ENCODE results near the gene UXS1. TPM values are rescaled to one million over a fixed set of nuclear protein-coding genes. Genes with fewer than 3 reads are reported as not detected.

UXS1 gene
- total RNA-seq, 1 donor from 2014 or later, result 49.2 TPM

- Histone ChIP-seq H3K27ac (ENCODE audit: low read depth, low read length) (no peak overlapping the region), H3K4me3 (ENCODE audit: insufficient read depth, low read depth, low read length) (no peak overlapping the region), H3K9ac (ENCODE audit: low read length) (no peak overlapping the region), H3K4me2 (ENCODE audit: low read length) (no peak overlapping the region), H3K36me3 (ENCODE audit: insufficient read depth, low read length) (no peaks in the 10 kb centered on the region), H4K20me1 (ENCODE audit: insufficient read depth, low read length) (peaks cover 66% of the 10 kb centered on the region), H3K79me2 (ENCODE audit: insufficient read depth, low read length) (peaks cover 26% of the 10 kb centered on the region), H3K9me3 (ENCODE audit: insufficient read depth, low read depth, low read length) (no peaks in the 10 kb centered on the region), H2AFZ (ENCODE audit: low read depth, low read length) (no peak overlapping the region), H3K27me3 (ENCODE audit: insufficient read depth, low read length) (no peaks in the 10 kb centered on the region), H3K4me1 (ENCODE audit: insufficient read depth, low read length) (no peaks in the 10 kb centered on the region)
- Mint-ChIP-seq H3K36me3 (ENCODE audit: low read depth, unreplicated experiment) (peaks cover 2% of the 10 kb centered on the region), H3K4me3 (ENCODE audit: unreplicated experiment) (no peak overlapping the region), H3K27me3 (ENCODE audit: low read depth, unreplicated experiment) (no peaks in the 10 kb centered on the region), H3K9me3 (ENCODE audit: unreplicated experiment) (no peaks in the 10 kb centered on the region), H3K27ac (ENCODE audit: unreplicated experiment) (no peak overlapping the region), H3K4me1 (ENCODE audit: low read depth, unreplicated experiment) (peaks cover 4% of the 10 kb centered on the region)
- DNase-seq (ENCODE audit: low read depth) (no peak), FAIRE-seq (no peak)
- TF ChIP-seq EZH2 (IDR thresholded peaks at IDR 0.05; ENCODE audit: insufficient read depth, low read length), result no peak
- TF ChIP-seq CTCF (IDR thresholded peaks at IDR 0.05; ENCODE audit: insufficient read depth, low read depth, low read length), result no peak
These were observed 13.5 kb downstream of the UXS1 start for GRCh38 chr2:106180602-106181001.

- Histone ChIP-seq H3K4me3 (ENCODE audit: insufficient read depth, low read depth, low read length) (no peak overlapping the region), H3K79me2 (ENCODE audit: insufficient read depth, low read length) (peaks cover 15% of the 10 kb centered on the region), H3K9ac (ENCODE audit: low read length) (no peak overlapping the region), H3K4me2 (ENCODE audit: low read length) (no peak overlapping the region), H2AFZ (ENCODE audit: low read depth, low read length) (no peak overlapping the region), H3K9me3 (ENCODE audit: insufficient read depth, low read depth, low read length) (no peaks in the 10 kb centered on the region), H3K36me3 (ENCODE audit: insufficient read depth, low read length) (no peaks in the 10 kb centered on the region), H4K20me1 (ENCODE audit: insufficient read depth, low read length) (peaks cover 70% of the 10 kb centered on the region), H3K27ac (ENCODE audit: low read depth, low read length) (no peak overlapping the region), H3K27me3 (ENCODE audit: insufficient read depth, low read length) (no peaks in the 10 kb centered on the region), H3K4me1 (ENCODE audit: insufficient read depth, low read length) (no peaks in the 10 kb centered on the region)
- no peaks in the 10 kb centered on the region for H3K36me3 Mint-ChIP-seq (ENCODE audit: low read depth, unreplicated experiment)
- no peak overlapping the region for H3K27ac Mint-ChIP-seq (ENCODE audit: unreplicated experiment)
- no peak for TF ChIP-seq EZH2 (IDR thresholded peaks at IDR 0.05; ENCODE audit: insufficient read depth, low read length)
- TF ChIP-seq CTCF (IDR thresholded peaks at IDR 0.05; ENCODE audit: insufficient read depth, low read depth, low read length), result no peak
- H3K4me1 Mint-ChIP-seq (ENCODE audit: low read depth, unreplicated experiment), result peaks cover 6% of the 10 kb centered on the region
- H3K4me3 Mint-ChIP-seq (ENCODE audit: unreplicated experiment), result no peak overlapping the region
- no peaks in the 10 kb centered on the region for H3K27me3 Mint-ChIP-seq (ENCODE audit: low read depth, unreplicated experiment)
- no peaks in the 10 kb centered on the region for H3K9me3 Mint-ChIP-seq (ENCODE audit: unreplicated experiment)
- FAIRE-seq (no peak), DNase-seq (ENCODE audit: low read depth) (no peak)
These were observed 15.4 kb downstream of the UXS1 start for GRCh38 chr2:106178716-106179115.

- H2AFZ ChIP-seq (ENCODE audit: low read depth, low read length), result no peak overlapping the region
- H3K79me2 ChIP-seq (ENCODE audit: insufficient read depth, low read length), result peaks cover 14% of the 10 kb centered on the region
- H3K9me3 ChIP-seq (ENCODE audit: insufficient read depth, low read depth, low read length), result no peaks in the 10 kb centered on the region
- no peaks in the 10 kb centered on the region for H3K36me3 Mint-ChIP-seq (ENCODE audit: low read depth, unreplicated experiment)
- no peak overlapping the region for H3K4me2 ChIP-seq (ENCODE audit: low read length)
- H3K4me3 Mint-ChIP-seq (ENCODE audit: unreplicated experiment), result no peak overlapping the region
- DNase-seq (ENCODE audit: low read depth) (no peak), FAIRE-seq (no peak)
- H3K4me1 Mint-ChIP-seq (ENCODE audit: low read depth, unreplicated experiment), result peaks cover 4% of the 10 kb centered on the region
- H3K36me3 ChIP-seq (ENCODE audit: insufficient read depth, low read length), result no peaks in the 10 kb centered on the region
- no peak overlapping the region for H3K9ac ChIP-seq (ENCODE audit: low read length)
- no peaks in the 10 kb centered on the region for H3K27me3 ChIP-seq (ENCODE audit: insufficient read depth, low read length)
- no peaks in the 10 kb centered on the region for H3K27me3 Mint-ChIP-seq (ENCODE audit: low read depth, unreplicated experiment)
- no peak overlapping the region for H3K27ac Mint-ChIP-seq (ENCODE audit: unreplicated experiment)
- peaks cover 72% of the 10 kb centered on the region for H4K20me1 ChIP-seq (ENCODE audit: insufficient read depth, low read length)
- no peak overlapping the region for H3K4me3 ChIP-seq (ENCODE audit: insufficient read depth, low read depth, low read length)
- H3K9me3 Mint-ChIP-seq (ENCODE audit: unreplicated experiment), result no peaks in the 10 kb centered on the region
- TF ChIP-seq EZH2 (IDR thresholded peaks at IDR 0.05; ENCODE audit: insufficient read depth, low read length), result no peak
- no peaks in the 10 kb centered on the region for H3K4me1 ChIP-seq (ENCODE audit: insufficient read depth, low read length)
- no peak overlapping the region for H3K27ac ChIP-seq (ENCODE audit: low read depth, low read length)
These were observed 16.5 kb downstream of the UXS1 start for GRCh38 chr2:106177581-106177980.
